GM06990 (cell line): ENCODE data around the gene CNKSR2.

Source experiments
- DNase-seq: peaks from one replicate; pipeline ENCODE4 v3.0.0-alpha.2; 2011; ENCODE audit not compliant: insufficient read length; ENCODE audit errors: extremely low read depth
- H3K27me3 ChIP-seq: replicated peaks from 2 replicates; pipeline ENCODE4 v1.6.0; 2011; ENCODE audit warnings: low read length; ENCODE audit not compliant: control insufficient read depth, insufficient read depth
- H3K36me3 ChIP-seq: 2 replicates; pipeline ENCODE4 v1.5.1; 2011; ENCODE audit warnings: low read length; ENCODE audit not compliant: control insufficient read depth, insufficient read depth
- H3K4me3 ChIP-seq: replicated peaks from 2 replicates; pipeline ENCODE4 v1.5.1; 2011; ENCODE audit warnings: low read depth, mild to moderate bottlenecking, control low read depth, low read length
- TF ChIP-seq, protein P1 (sequence below): IDR thresholded peaks from 2 replicates; pipeline ENCODE4 v1.5.1; 2011; ENCODE audit warnings: low read length, control low read depth, mild to moderate bottlenecking, inconsistent platforms; ENCODE audit not compliant: insufficient read depth, poor library complexity, severe bottlenecking

The CNKSR2 gene

GRCh38 chrX:21678048-21678612 is 303.9 kb downstream of the CNKSR2 start:
- DNase-seq, result no peak
- Histone ChIP-seq H3K36me3 (no peaks in the 10 kb centered on the region), H3K27me3 (no peaks in the 10 kb centered on the region), H3K4me3 (no peak overlapping the region)
- TF ChIP-seq, protein P1, sequence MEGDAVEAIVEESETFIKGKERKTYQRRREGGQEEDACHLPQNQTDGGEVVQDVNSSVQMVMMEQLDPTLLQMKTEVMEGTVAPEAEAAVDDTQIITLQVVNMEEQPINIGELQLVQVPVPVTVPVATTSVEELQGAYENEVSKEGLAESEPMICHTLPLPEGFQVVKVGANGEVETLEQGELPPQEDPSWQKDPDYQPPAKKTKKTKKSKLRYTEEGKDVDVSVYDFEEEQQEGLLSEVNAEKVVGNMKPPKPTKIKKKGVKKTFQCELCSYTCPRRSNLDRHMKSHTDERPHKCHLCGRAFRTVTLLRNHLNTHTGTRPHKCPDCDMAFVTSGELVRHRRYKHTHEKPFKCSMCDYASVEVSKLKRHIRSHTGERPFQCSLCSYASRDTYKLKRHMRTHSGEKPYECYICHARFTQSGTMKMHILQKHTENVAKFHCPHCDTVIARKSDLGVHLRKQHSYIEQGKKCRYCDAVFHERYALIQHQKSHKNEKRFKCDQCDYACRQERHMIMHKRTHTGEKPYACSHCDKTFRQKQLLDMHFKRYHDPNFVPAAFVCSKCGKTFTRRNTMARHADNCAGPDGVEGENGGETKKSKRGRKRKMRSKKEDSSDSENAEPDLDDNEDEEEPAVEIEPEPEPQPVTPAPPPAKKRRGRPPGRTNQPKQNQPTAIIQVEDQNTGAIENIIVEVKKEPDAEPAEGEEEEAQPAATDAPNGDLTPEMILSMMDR, result no peak

DNA sequence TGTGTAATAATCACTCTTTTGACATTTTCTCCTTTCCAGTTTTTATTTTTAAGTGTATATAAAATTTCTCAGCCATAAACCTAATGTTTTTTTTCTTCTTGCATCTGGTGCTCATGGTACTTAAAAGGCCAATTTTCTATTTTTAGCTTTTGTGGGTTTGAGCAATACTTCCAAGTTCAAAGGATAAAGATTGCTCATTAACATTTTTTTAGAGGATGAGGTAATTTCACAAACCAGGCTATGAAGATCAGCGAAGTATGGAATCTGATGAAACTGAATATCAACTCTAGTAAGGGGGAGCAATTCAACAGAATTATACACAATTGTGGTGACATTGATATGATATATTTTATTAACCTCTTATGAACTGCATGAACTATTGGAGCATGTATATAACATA is 309.7 kb downstream of the CNKSR2 start:
- DNase-seq, result no peak
- TF ChIP-seq, protein P1, result no peak
- Histone ChIP-seq H3K27me3 (no peaks in the 10 kb centered on the region), H3K36me3 (no peaks in the 10 kb centered on the region), H3K4me3 (no peak overlapping the region)

GRCh38 chrX:21691512-21692018 is 317.3 kb downstream of the CNKSR2 start:
- Histone ChIP-seq H3K27me3 (no peaks in the 10 kb centered on the region; the same call in 1 of the 2 replicates), H3K36me3 (no peaks in the 10 kb centered on the region), H3K4me3 (no peak overlapping the region)
- no peak for DNase-seq
- TF ChIP-seq, protein P1, result no peak

GRCh38 chrX:21698272-21698671 is 324.1 kb downstream of the CNKSR2 start:
- Histone ChIP-seq H3K27me3 (no peaks in the 10 kb centered on the region; the same call in 1 of the 2 replicates), H3K36me3 (no peaks in the 10 kb centered on the region), H3K4me3 (no peak overlapping the region)
- no peak for DNase-seq
- TF ChIP-seq, protein P1, result no peak

DNA sequence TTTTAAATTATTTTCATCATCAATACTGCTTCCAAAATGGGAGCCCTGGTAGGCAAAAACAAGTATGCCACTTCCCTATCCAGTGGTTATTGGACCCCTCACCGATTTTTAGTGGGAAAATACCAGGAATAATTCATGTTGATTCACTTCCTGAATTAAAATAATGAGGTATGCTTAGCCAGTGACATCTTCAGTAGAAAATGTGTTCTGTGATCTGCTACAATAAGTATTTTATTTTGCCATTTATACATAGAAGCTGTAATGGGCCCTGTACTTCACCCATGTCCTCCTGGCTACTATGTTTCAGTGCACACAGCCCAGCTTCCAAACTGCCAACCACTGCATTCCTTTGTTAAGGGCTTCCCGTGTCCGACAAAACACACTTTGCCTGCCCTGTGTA is 324.9 kb downstream of the CNKSR2 start:
- TF ChIP-seq, protein P1, result no peak
- H3K4me3 ChIP-seq, result no peak overlapping the region
- H3K27me3 ChIP-seq, result no peaks in the 10 kb centered on the region; the same call in 1 of the 2 replicates
- no peak for DNase-seq
- H3K36me3 ChIP-seq, result no peaks in the 10 kb centered on the region
